Amniotic stem cell (primary cell): Measurements from ENCODE around the gene GAMT.

Experiments used
- DNase-seq: peaks from one replicate; lab custom pipeline; 2025; lab: John Stamatoyannopoulos, UW

The GAMT gene

GRCh38 chr19:1384085-1384462 is 17.3 kb downstream of the GAMT start:
- DNase-seq: no peak

- peak; percentile 78 for DNase-seq
Observed at GRCh38 chr19:1383312-1384084, 17.8 kb downstream of the GAMT start, which contains the start of gene NDUFS7. TSS of gene NDUFS7 (plus strand) at chr19:1383907. CDS start at chr19:1383927, 20 bp downstream.

DNA sequence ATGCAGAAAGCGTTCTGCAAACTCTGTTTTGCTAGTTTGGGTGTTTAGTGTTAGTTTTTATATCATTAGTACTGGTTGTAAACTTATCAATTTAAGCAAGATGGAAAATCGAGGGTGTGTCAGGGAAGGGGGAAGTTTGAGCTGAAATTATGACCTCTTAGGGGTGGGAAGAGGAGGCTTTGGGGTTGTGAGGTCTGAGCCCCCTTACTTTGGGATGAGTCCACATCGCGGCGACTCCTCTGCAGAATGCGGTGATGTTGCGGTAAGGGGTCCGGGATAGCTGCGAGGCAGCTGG is 18.4 kb downstream of the GAMT start:
- DNase-seq: no peak

DNA sequence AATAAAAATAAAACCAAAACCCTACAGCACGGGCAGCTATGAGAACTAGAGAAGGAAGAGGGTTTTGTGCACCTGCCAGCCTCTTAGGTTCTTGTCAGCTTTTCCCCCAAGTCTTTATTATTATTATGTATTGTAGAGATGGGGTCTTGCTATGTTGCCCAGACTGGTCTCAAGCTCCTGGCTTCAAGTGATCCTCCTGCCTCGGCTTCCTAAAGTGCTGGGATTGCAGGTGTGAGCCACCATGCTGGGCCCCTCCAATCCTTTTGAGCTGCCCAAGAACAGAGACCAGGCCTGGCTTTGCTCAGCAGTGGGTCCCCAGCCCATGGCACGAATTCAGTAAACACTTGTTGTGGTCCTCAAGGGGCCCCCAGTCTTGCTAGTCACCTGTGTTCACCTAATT is 19.1 kb downstream of the GAMT start:
- no peak for DNase-seq

- no peak for DNase-seq
Observed at GRCh38 chr19:1379961-1380489, 21.3 kb downstream of the GAMT start.

- no peak for DNase-seq
Observed at GRCh38 chr19:1379126-1379905, 22.0 kb downstream of the GAMT start.

DNA sequence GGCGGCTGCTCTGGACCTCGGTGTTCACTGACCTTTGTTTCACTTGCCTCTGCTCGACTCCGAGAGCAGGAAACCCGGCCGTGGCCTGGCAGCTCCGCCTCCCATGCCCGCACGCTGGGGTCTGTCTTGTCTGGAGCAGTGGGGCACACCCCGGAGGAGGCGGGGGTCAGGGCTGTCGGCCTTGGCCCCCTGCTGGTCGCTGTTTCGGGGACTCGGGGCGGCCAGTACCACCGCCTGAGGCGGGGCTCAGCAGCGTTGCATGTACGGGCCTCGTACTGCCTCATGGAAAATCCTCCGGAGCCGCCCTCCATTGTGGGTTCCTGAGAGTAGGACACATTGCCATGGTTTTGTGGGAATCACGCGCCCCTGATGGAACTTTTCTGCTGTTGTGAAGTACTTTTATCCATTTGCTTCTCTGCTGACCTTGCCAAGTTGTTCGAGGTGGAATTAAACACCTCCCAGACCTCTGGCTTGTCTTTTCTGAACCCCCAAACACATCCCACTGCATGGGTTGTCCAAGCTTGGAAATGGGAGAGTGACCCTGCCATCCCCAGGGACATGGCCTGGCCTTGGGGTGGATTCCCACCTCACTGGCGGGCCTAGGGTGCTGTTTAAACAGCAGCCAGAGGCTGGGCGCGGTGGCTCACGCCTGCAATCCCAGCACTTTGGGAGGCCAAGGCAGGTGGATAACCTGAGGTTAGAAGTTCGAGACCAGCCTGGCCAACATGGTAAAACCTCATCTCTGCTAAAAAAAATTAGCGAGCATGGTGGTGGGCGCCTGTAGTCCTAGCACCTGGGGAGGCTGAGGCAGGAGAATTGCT is 23.2 kb downstream of the GAMT start:
- DNase-seq: no peak

DNA sequence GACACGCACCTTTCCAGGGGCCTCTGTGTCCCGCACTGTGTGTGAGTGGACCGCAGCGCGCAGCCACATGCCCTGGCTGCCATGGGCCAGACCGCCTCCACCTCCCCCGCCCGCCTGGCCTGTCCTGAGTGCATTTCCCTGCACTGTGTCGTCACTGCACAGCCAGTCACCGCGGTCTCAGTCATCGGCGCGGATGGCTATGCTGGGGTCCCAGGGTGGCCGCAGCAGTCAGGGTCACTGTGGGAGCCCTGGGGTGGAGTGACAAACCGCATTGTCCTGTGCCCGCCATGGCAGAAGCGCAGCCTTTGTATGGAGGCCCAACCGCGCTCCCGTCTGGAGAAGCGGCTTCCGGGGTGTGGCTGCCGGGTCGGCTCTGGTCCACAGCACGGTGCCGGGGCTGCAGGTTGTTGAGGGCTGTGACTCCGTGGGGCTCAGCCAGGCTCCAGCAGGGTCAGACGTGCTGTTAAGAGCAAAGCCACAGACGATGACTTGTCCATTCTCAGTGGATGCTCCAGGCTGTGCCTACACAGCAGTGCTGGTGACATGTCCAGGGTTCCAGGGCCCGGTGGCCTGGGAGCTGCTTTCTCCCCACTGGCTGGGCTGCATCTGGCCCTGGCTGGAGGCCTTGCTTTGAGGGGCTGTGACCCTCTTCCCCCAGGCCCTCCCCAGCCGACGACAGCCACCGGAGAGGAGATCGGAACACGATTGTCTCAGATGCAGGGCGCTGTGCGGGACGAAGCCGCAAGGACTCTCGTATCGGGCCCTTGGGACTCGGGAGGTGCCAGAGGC is 24.0 kb downstream of the GAMT start:
- DNase-seq: no peak

DNA sequence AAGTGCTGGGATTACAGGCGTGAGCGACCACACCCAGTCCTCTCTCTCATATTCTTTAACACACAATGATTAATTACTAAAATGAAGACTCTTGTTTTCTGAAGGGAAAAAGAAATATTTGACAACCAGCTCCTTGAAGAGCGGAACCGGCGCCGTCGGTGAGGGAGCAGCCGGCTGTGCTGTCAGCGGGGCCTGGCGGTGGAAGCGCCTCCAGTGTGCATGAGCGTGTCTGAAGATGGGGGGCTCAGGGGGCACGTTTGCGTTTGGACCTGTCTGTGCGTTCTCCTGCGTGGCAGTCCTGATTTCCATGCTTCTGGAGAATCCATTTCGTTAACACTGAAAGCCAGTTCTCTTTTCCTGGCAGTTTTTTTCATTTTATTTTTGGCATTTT is 24.9 kb downstream of the GAMT start:
- no peak for DNase-seq

DNA sequence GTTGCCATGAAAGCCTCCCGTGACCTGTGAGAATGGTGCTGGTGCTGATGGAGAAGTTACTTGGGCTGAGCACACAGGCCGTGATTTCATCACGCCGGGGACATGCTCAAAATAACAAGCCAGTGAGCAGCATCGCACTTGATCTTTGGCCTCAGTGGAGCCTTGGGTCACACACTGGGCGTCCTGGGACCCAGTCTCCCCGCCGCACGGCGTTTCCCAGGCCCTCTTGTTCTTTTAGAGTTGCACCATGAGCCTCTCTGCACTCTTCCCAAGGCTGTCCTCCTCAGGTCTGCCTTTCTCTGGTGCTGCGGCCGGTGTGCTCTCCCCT is 27.1 kb downstream of the GAMT start:
- no peak for DNase-seq

DNA sequence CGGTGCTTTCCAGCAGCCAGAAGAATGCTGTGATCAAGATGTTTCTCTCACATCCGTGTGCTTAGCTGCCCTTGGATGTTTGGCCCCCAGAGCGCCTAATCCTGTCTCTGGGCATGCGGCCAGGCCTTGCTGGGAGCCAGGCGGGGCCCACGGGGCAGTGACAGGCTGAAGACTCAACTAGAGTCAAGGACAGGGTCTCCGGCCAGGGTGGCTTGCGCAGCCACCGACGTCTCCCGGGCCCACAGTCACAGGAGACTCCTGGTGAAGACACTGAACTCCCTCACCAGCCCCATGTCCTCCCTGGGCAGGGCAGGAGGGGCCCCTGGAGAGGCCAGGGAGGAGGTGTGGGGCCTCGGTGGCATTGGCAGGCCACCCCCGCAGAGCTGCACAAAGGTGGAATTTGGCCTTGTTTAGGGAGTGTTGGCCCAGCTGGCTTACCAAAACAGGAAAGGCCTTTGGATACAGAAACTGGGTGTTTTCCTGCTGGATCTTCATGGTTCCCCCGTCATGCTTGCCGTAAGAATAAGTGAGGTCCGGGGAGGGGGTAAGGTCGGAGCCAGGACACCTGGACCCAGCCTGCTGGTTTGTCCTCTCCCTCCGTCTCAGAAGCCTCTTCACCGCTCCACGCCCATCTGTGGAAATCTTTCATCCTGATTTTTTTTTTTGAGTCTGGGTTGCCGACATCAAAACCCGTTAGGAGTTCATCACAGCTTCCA is 27.6 kb downstream of the GAMT start:
- DNase-seq: no peak

DNA sequence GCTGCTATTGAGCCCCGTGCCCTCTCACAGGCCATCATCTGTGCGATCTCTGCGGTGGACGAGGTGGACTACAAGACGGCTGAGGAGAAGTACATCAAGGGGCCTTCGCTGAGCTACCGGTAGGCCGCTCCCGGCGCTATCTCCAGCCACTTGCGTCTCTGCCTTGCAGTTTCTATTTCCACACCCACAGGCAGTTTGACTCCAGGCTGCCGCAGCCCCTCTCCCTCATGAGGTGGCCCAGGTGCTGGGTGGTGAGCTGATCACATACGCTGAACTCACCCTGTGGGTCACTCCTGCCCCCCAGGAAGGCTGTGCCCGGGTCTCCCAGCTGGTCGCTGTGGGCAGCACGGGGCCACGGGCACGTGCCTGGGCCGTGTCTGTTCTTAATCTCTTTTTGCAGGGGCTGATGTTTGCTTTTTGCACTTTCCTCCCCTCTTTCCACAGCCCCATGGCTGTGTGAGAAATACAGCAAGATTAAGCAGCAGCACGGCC is 28.3 kb downstream of the GAMT start:
- DNase-seq: no peak

DNA sequence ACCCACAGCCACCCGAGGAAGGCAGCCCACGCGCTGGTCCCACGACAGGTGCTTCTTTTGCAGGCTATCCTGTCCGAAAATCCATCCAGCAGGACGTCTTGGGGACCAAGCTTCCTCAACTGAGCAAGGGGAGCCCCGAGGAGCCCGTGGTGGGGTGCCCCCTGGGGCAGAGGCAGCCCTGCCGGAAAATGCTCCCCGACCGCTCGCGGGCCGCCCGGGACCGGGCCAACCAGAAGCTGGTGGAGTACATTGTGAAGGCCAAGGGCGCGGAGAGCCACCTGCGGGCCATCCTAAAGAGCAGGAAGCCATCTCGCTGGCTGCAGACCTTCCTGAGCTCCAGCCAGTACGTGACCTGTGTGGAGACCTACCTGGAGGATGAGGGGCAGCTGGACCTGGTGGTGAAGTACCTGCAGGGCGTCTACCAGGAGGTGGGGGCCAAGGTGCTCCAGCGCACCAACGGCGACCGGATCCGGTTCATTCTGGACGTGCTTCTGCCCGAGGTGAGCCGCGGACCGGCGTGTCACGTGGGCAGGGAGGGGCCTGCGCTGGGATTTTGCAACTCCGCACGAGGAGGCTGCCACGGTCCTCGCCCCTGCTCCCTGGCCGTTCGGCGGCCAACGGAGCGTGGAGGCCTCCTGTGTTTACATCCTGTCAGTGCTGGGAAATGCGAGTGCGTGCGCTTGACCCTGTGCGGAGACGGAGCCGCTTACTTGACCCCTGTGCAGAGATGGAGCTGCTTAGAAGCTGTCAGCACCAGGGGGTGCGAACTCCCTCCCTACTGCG is 30.6 kb downstream of the GAMT start:
- DNase-seq: no peak

DNA sequence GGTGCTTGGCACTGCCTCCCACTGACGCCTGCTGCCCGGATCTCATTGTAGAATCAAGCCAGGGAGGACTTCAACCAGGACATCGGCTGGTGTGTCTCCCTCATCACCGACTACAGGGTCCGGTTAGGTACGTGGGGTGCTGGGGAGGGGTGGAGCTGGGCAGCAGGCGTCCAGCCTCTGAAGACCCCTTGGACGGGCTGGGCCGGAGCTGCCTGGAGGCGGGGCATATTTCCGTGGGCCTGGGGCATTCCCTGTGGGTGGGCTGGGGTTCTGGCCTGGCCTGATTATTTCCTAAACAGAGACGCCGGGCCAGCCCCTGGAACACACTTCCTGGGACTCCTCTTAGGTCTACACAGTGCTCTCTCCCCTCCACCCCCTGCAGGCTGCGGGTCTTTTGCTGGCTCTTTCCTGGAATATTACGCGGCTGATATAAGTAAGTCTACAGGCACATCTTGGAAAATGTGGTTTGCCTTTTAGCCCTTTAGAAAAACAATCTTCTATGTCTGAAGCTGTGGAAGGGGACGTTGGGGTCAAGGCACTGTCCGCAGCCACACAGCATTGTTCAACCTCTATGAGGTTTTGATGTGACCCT is 32.0 kb downstream of the GAMT start:
- DNase-seq: no peak

- DNase-seq: no peak
Observed at GRCh38 chr19:1366899-1367870, 34.2 kb downstream of the GAMT start.

GRCh38 chr19:1366296-1366695 is 35.0 kb downstream of the GAMT start:
- no peak for DNase-seq

DNA sequence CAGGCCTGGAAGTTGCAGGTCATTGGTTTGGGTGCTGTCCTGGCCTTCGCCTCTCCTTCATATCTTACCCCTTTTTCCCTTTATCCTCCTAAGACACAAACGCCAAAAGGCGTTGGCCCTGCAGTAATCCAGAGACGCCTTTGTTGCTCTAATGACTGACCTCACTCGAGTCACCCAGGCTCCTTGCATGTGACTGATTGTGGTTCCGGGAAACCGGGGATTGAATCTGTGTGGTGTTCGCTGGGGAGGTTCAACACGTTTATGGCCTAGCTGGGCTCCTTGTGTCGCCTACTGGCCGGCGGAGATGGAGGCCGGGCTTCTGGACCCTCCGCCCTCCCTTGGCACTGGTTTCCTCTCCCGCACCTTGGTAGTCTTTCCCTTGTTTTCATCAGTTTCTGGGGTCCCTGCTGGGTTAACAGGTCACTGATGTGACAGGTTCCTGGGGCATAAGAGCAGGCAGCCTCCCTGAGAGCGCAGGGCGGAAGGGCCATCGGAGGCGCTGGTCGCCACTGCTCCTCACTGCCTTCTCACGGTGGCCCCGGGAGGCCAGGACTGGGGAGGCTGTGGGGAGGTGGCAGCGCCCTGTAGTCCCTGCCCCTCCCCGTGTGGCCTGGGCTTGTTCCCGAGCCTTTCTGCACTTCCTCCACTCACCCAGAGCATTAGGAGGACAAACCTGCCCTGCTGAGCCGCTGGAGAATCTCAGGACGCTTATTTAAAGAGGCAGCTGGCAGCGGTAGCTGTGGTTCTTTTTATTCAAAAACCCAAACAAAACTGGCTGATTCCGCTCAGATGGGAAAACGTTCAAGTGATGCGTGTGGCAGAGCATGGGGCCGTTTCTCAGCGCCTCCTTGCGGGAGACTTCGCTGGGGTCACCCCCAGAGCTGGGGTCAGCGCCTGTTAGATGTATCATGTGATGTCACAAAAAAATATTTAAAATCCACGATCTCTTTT is 35.7 kb downstream of the GAMT start:
- no peak for DNase-seq
